PC-3 (cell line): ENCODE data around the gene TUBG2. TPM values are rescaled to one million over a fixed set of nuclear protein-coding genes. Genes with fewer than 3 reads are reported as not detected.

ENCODE experiments used
- ATAC-seq: fragments of 200-7000 bp; cut with Tn5 transposase; 2 replicates; pipeline ENCODE4 v1.9.1; 2020; ENCODE audit warnings: mild to moderate bottlenecking, moderate library complexity
- BruUV-seq: library from RNA; stranded (reverse); fragments of 400-500 nt; replicated peaks from 2 replicates; lab custom pipeline; 2021; lab: Mats Ljungman, UMichigan
- CTCF ChIA-PET: fragments of 300-600 bp; sonication (Branson Sonifier 250); formaldehyde crosslinking; loops from one replicate; lab custom pipeline; 2022; ENCODE audit warnings: antibody characterized with exemption; lab: Charles Lee
- POLR2A ChIA-PET: fragments of 300-600 bp; sonication (Branson Sonifier 250); formaldehyde crosslinking; loops from one replicate; lab custom pipeline; 2022; ENCODE audit warnings: antibody characterized with exemption; ENCODE audit not compliant: unreplicated experiment; lab: Charles Lee
- DNase-seq: peaks from one replicate; pipeline ENCODE4 v3.0.0-alpha.2; 2015
- H2AFZ ChIP-seq: fragments of 300-600 bp; sonication (generic); 2 replicates; pipeline ENCODE4 v1.6.0; 2016; ENCODE audit warnings: antibody characterized with exemption, low read length
- H3F3A ChIP-seq: fragments of 300-600 bp; sonication (generic); one replicate; pipeline ENCODE4 v1.6.0; 2017; ENCODE audit warnings: antibody characterized with exemption, low read length, control low read depth, mild to moderate bottlenecking; ENCODE audit not compliant: unreplicated experiment
- H3K27ac ChIP-seq: fragments of 300-600 bp; sonication (generic); 2 replicates; pipeline ENCODE4 v1.5.1; 2016; ENCODE audit warnings: mild to moderate bottlenecking, low read length
- H3K27me3 ChIP-seq: fragments of 300-600 bp; sonication (generic); 2 replicates; pipeline ENCODE4 v1.6.1; 2016; ENCODE audit warnings: low read length, mixed read lengths
- H3K36me3 ChIP-seq: fragments of 300-600 bp; sonication (generic); 2 replicates; pipeline ENCODE4 v1.6.1; 2016; ENCODE audit warnings: low read depth, mixed run types, low read length, mixed read lengths
- H3K4me1 ChIP-seq: fragments of 300-600 bp; sonication (generic); 2 replicates; pipeline ENCODE4 v1.5.1; 2016; ENCODE audit warnings: low read length; ENCODE audit not compliant: insufficient read depth
- H3K4me2 ChIP-seq: fragments of 300-600 bp; sonication (generic); 2 replicates; pipeline ENCODE4 v1.6.0; 2016; ENCODE audit warnings: low read length
- H3K4me3 ChIP-seq: fragments of 300-600 bp; sonication (generic); 2 replicates; pipeline ENCODE4 v1.5.1; 2016; ENCODE audit warnings: mild to moderate bottlenecking, low read length, mixed read lengths
- H3K79me2 ChIP-seq: fragments of 300-600 bp; sonication (generic); 2 replicates; pipeline ENCODE4 v1.6.1; 2017; ENCODE audit warnings: low read length, mixed read lengths
- H3K9ac ChIP-seq: fragments of 300-600 bp; sonication (generic); 2 replicates; pipeline ENCODE4 v1.6.0; 2016; ENCODE audit warnings: mild to moderate bottlenecking, low read length
- H3K9me2 ChIP-seq: fragments of 300-600 bp; sonication (generic); replicated peaks from 2 replicates; pipeline ENCODE4 v1.6.1; 2016; ENCODE audit warnings: mixed run types, low read length, mixed read lengths
- H3K9me3 ChIP-seq: fragments of 300-600 bp; sonication (generic); 2 replicates; pipeline ENCODE4 v1.6.1; 2016; ENCODE audit warnings: low read length, mixed read lengths
- H4K20me1 ChIP-seq: fragments of 300-600 bp; sonication (generic); 2 replicates; pipeline ENCODE4 v1.6.1; 2016; ENCODE audit warnings: low read length, mixed read lengths
- EZH2 ChIP-seq: fragments of 300-600 bp; sonication (generic); IDR thresholded peaks from one replicate; pipeline ENCODE4 v1.6.1; 2017; ENCODE audit warnings: antibody characterized with exemption, mild to moderate bottlenecking, low read length; ENCODE audit not compliant: unreplicated experiment
- EZH2phosphoT487 ChIP-seq: fragments of 300-600 bp; sonication (generic); IDR thresholded peaks from 2 replicates; pipeline ENCODE4 v1.6.1; 2018; ENCODE audit warnings: mild to moderate bottlenecking, antibody characterized with exemption, low read length, borderline replicate concordance
- intact Hi-C: fragments of 100-400 bp; cut with micrococcal nuclease; formaldehyde crosslinking; loops from 2 replicates; pipeline ENCODE4 v1.9.0; 2023
- total RNA-seq: library from RNA; depleted of rRNA; stranded (reverse); fragments of >200 nt; gene quantifications from 2 replicates; pipeline ENCODE4 v1.2.3, GENCODE V29; 2014
- TF ChIP-seq, protein P1 (sequence below): fragments of 300-600 bp; sonication (generic); conservative IDR thresholded peaks from 2 replicates; pipeline ENCODE4 v1.5.1; 2017; ENCODE audit warnings: antibody characterized with exemption, low read depth, mild to moderate bottlenecking, low read length

The TUBG2 gene
- total RNA-seq, 1 experiment from 2014 or later: 7.1 TPM

DNA sequence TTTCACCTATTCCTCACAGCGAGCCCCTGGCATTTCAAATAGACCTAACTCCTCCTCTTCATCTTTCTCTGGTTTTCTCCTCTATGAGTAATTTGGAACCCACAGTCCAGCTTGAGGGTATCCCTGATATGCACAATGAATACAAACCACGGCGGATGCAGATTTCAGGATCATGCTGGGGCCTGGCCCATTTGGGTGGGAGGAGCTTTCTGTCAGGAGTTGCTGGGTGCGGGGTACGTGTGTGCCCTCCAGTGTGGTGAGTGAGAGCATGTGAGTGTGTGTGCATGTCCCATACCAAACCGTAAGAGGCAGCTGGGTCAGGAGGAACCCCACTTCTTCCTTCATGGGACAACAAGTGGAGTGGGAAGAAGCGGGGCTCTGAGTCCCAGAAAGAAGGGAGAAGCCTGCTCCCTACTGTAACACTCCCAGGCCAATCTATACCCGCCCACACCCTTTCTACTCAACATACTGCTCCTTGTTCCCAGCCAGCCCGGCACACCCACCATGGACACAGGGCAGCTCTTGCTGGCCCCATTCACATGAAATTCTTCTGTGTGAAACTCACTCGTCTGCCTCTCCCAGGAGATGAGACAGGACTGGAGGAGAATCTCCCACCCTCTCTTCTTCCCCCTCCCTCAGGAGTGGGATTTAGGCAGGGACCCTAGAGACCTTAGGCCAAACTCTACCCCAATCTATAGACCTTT is 41.7 kb downstream of the TUBG2 start:
- no peaks in the 10 kb centered on the region for H4K20me1 ChIP-seq
- H3K27me3 ChIP-seq: no peaks in the 10 kb centered on the region
- no TSS peak for BruUV-seq
- H2AFZ ChIP-seq: no peak overlapping the region
- H3K36me3 ChIP-seq: no peaks in the 10 kb centered on the region; the same call in none of the 2 replicates
- DNase-seq: no peak
- no peaks in the 10 kb centered on the region for H3K9me2 ChIP-seq
- H3F3A ChIP-seq: no peaks in the 10 kb centered on the region
- no peak overlapping the region for H3K4me2 ChIP-seq
- H3K79me2 ChIP-seq: no peaks in the 10 kb centered on the region
- H3K4me1 ChIP-seq: peaks cover 4% of the 10 kb centered on the region; the same call in 1 of the 2 replicates
- ChIA-PET POLR2A (no interaction called here), CTCF (no interaction called here)
- H3K9ac ChIP-seq: no peak overlapping the region
- TF ChIP-seq EZH2phosphoT487 (no peak), EZH2 (no peak)
- TF ChIP-seq, protein P1, sequence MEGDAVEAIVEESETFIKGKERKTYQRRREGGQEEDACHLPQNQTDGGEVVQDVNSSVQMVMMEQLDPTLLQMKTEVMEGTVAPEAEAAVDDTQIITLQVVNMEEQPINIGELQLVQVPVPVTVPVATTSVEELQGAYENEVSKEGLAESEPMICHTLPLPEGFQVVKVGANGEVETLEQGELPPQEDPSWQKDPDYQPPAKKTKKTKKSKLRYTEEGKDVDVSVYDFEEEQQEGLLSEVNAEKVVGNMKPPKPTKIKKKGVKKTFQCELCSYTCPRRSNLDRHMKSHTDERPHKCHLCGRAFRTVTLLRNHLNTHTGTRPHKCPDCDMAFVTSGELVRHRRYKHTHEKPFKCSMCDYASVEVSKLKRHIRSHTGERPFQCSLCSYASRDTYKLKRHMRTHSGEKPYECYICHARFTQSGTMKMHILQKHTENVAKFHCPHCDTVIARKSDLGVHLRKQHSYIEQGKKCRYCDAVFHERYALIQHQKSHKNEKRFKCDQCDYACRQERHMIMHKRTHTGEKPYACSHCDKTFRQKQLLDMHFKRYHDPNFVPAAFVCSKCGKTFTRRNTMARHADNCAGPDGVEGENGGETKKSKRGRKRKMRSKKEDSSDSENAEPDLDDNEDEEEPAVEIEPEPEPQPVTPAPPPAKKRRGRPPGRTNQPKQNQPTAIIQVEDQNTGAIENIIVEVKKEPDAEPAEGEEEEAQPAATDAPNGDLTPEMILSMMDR: no peak
- intact Hi-C loops: no loop called here
- no peak overlapping the region for H3K4me3 ChIP-seq
- H3K27ac ChIP-seq: no peak overlapping the region
- H3K9me3 ChIP-seq: no peaks in the 10 kb centered on the region
- ATAC-seq: no peak

DNA sequence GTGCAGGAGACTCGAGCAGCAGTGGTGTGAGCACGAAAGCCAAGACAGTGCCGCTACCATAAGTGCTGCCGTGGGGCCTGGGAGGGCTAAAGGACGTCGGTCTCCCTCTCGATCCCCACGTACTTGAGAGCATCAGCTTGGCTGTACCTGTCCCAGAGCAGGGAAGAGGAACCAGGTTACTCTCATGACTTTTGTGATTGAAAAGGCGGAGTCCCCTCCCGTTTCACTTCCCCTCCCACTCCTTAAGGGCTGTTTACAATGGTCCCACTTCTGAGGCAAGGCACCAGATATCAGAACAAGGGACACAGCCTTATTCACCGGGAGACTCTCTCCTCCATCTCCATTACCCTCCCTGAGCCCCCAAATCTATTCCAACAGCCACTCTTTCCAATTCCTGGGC is 43.4 kb downstream of the TUBG2 start:
- TF ChIP-seq EZH2phosphoT487 (no peak), EZH2 (no peak)
- no peak overlapping the region for H2AFZ ChIP-seq
- intact Hi-C loops: no loop called here
- BruUV-seq: no TSS peak
- peaks cover 4% of the 10 kb centered on the region; the same call in 1 of the 2 replicates for H3K4me1 ChIP-seq
- CTCF ChIA-PET: no interaction called here
- no peaks in the 10 kb centered on the region for H3F3A ChIP-seq
- ATAC-seq (no peak), DNase-seq (no peak)
- H3K36me3 ChIP-seq: no peaks in the 10 kb centered on the region; the same call in 1 of the 2 replicates
- H3K27me3 ChIP-seq: no peaks in the 10 kb centered on the region
- H3K9ac ChIP-seq: no peak overlapping the region
- POLR2A ChIA-PET: no interaction called here
- no peaks in the 10 kb centered on the region for H3K79me2 ChIP-seq
- no peaks in the 10 kb centered on the region for H3K9me3 ChIP-seq
- no peak overlapping the region for H3K4me3 ChIP-seq
- H3K27ac ChIP-seq: no peak overlapping the region
- no peaks in the 10 kb centered on the region for H4K20me1 ChIP-seq
- no peak overlapping the region for H3K4me2 ChIP-seq
- no peaks in the 10 kb centered on the region for H3K9me2 ChIP-seq

GRCh38 chr17:42704490-42704836 is 45.4 kb downstream of the TUBG2 start:
- TF ChIP-seq, protein P1: no peak
- no peak for TF ChIP-seq EZH2
- no peak for TF ChIP-seq EZH2phosphoT487
- BruUV-seq: no TSS peak
- H2AFZ ChIP-seq: no peak overlapping the region
- H3K27ac ChIP-seq: no peak overlapping the region
- H3K79me2 ChIP-seq: no peaks in the 10 kb centered on the region
- no peak for ATAC-seq
- CTCF ChIA-PET: no interaction called here
- no peaks in the 10 kb centered on the region for H3K27me3 ChIP-seq
- no peaks in the 10 kb centered on the region for H3K9me3 ChIP-seq
- no peaks in the 10 kb centered on the region for H3K4me1 ChIP-seq
- no peaks in the 10 kb centered on the region for H3K9me2 ChIP-seq
- H4K20me1 ChIP-seq: no peaks in the 10 kb centered on the region
- intact Hi-C loops: no loop called here
- H3F3A ChIP-seq: no peaks in the 10 kb centered on the region
- H3K4me2 ChIP-seq: no peak overlapping the region
- H3K36me3 ChIP-seq: no peaks in the 10 kb centered on the region; the same call in 1 of the 2 replicates
- POLR2A ChIA-PET: no interaction called here
- no peak for DNase-seq
- no peak overlapping the region for H3K9ac ChIP-seq
- H3K4me3 ChIP-seq: no peak overlapping the region
